ENCODE data around the gene LPP.

GRCh38 chr3:188119846-188120245, 34.1 kb upstream of the LPP start:
- no peak for TF ChIP-seq EZH2phosphoT487 (IDR thresholded peaks at IDR 0.05; ENCODE audit: borderline replicate concordance, low read length)
- TF ChIP-seq, protein P1, sequence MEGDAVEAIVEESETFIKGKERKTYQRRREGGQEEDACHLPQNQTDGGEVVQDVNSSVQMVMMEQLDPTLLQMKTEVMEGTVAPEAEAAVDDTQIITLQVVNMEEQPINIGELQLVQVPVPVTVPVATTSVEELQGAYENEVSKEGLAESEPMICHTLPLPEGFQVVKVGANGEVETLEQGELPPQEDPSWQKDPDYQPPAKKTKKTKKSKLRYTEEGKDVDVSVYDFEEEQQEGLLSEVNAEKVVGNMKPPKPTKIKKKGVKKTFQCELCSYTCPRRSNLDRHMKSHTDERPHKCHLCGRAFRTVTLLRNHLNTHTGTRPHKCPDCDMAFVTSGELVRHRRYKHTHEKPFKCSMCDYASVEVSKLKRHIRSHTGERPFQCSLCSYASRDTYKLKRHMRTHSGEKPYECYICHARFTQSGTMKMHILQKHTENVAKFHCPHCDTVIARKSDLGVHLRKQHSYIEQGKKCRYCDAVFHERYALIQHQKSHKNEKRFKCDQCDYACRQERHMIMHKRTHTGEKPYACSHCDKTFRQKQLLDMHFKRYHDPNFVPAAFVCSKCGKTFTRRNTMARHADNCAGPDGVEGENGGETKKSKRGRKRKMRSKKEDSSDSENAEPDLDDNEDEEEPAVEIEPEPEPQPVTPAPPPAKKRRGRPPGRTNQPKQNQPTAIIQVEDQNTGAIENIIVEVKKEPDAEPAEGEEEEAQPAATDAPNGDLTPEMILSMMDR (conservative IDR thresholded peaks at IDR 0.05; ENCODE audit: low read depth, low read length) = no peak
- TF ChIP-seq EZH2 (IDR thresholded peaks at IDR 0.05; ENCODE audit: low read length, unreplicated experiment) = no peak

All from PC-3 (cell line).